ENCODE results near the gene KIF1A.
"Not testable (repeated sequence)": the region's sequence is repeated elsewhere in the genome, so short reads cannot be mapped to it uniquely, and the experiment has no call there.

Gene KIF1A

GRCh38 chr2:240846873-240847595, 27.0 kb upstream of the KIF1A start:
- DNase-seq (ENCODE audit: low spot score), result no peak

- DNase-seq (ENCODE audit: low spot score), result not testable (repeated sequence)
These were observed 26.3 kb upstream of the KIF1A start for GRCh38 chr2:240846309-240846708.

- DNase-seq (ENCODE audit: low spot score), result peak; percentile 68
These were observed 20.5 kb upstream of the KIF1A start for GRCh38 chr2:240840435-240841060.

- no peak for DNase-seq (ENCODE audit: low spot score)
These were observed 19.4 kb upstream of the KIF1A start for GRCh38 chr2:240839152-240840143.

DNA sequence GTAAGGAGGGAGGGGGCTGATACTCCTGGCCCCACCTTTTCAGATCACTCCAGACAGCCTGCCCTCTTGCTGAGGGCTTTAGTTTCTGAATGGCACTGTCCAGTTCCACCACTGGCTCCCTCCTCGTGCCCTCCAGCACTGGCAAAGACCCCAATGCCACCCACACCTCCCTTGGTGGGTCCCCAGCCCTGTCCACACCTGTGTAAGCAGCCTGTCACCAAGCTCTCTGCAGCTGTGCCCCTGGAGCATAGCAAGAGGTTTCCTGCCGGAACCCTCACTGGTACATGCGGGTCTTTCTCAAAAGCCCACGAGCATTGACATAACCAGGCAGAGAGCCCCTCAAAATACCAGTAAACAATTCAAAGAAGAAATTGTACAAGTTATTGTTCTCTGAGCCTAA, 17.6 kb upstream of the KIF1A start:
- no peak for DNase-seq (ENCODE audit: low spot score)

GRCh38 chr2:240836781-240837467, 16.9 kb upstream of the KIF1A start:
- no peak for DNase-seq (ENCODE audit: low spot score)

- DNase-seq (ENCODE audit: low spot score), result no peak
These were observed 15.5 kb upstream of the KIF1A start for GRCh38 chr2:240835528-240835927.

- DNase-seq (ENCODE audit: low spot score), result no peak
These were observed 14.5 kb upstream of the KIF1A start for GRCh38 chr2:240834377-240834975.

GRCh38 chr2:240833724-240834285, 13.8 kb upstream of the KIF1A start:
- no peak for DNase-seq (ENCODE audit: low spot score)

- DNase-seq (ENCODE audit: low spot score), result no peak
These were observed 13.0 kb upstream of the KIF1A start for GRCh38 chr2:240832921-240833494.

GRCh38 chr2:240832205-240832727, 12.2 kb upstream of the KIF1A start:
- DNase-seq (ENCODE audit: low spot score), result peak; percentile 91

- no peak for DNase-seq (ENCODE audit: low spot score)
These were observed 11.7 kb upstream of the KIF1A start for GRCh38 chr2:240831594-240832204.

GRCh38 chr2:240825476-240825875, 5.5 kb upstream of the KIF1A start:
- no peak for DNase-seq (ENCODE audit: low spot score)

GRCh38 chr2:240823449-240824336, 3.7 kb upstream of the KIF1A start:
- no peak for DNase-seq (ENCODE audit: low spot score)

GRCh38 chr2:240822280-240822847, 2.3 kb upstream of the KIF1A start:
- DNase-seq (ENCODE audit: low spot score), result no peak

DNA sequence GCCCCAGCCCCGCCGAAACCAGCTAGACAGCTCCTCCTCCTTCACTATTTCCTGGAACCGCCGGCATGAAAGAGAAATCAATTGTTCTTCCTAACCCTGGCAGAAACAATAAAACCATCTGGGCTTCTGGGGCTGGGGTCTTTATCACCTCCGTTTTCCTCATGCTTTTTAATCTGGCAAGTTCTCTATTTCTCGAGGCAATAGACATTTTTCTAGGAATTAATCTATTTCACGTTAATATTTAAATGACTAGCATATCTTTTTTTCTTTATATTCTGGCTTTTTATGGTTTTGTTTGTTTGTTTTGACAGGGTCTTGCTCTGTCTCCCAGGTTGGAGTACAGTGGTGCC, 1.4 kb upstream of the KIF1A start:
- no peak for DNase-seq (ENCODE audit: low spot score)

DNA sequence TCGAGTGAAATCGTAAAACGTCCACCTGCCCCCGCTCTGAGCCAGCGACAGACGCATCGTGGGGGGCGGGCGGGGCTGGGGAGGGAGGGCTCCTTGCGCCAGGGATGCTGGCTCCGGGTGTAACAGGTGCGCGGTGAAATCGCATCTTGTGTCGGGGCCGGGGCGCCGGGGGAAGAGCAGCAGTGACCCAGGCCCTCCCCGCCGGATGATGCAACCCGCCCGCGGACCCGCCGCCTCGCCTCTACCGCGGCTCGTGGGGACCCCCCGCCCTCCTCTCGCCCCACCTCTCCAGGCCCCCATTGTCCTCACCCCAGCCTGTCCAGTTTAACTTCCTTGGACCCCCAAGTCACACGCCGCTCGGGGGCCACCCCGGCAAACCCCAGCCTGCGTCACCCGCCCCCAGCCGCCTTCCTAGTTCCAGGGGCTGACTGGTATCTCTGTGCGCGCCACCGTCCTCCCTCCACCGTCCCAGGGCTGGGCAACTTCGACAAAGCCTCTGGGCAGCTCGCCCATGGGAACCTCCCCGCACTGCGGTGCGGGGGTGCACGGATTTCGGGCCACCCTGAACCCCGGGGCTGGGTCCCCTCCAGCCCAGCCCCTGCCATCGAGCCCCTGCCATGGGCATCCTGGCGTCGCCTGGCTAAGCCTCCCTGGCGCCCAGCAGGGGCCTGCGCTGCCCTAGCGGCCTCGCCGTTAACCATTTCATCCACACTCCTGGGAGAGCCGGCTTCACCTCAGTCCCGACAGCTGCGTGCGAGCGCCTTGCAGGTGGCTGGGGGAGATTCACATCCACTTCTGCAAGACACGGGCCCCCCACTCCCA, 799 bp upstream of the KIF1A start:
- peak; percentile 62 for DNase-seq (ENCODE audit: low spot score)

All from SW480 (cell line).